Liver (tissue), 9 donors: ENCODE results near the gene STAB1. TPM values are rescaled to one million over a fixed set of nuclear protein-coding genes. Genes with fewer than 3 reads are reported as not detected.

Experiments used
- DNase-seq: peaks from one replicate; pipeline ENCODE4 v3.0.0-alpha.2; 2017; ENCODE audit warnings: low spot score
- H3K27ac ChIP-seq, 2 donors: one replicate each; pipeline ENCODE4 v1.7.0; 2013; ENCODE audit warnings: inconsistent platforms in 2 of 2, low read length in 2 of 2, control low read depth in 1 of 2, low read depth in 1 of 2, mild to moderate bottlenecking in 1 of 2
- H3K27me3 ChIP-seq, 4 donors: one replicate each; pipeline versions ENCODE4 v1.6.1 to v1.7.0; 2013; ENCODE audit warnings: low read length in 3 of 4, inconsistent platforms in 1 of 4, mild to moderate bottlenecking in 1 of 4, moderate library complexity in 1 of 4; ENCODE audit not compliant: control insufficient read depth in 4 of 4, insufficient read depth in 4 of 4
- H3K36me3 ChIP-seq, 4 donors: one replicate each; pipeline versions ENCODE4 v1.6.1 to v1.7.0; 2013; ENCODE audit warnings: low read length in 3 of 4, mild to moderate bottlenecking in 3 of 4, low read depth in 1 of 4, moderate library complexity in 1 of 4; ENCODE audit not compliant: control insufficient read depth in 4 of 4, insufficient read depth in 3 of 4
- H3K4me1 ChIP-seq, 4 donors: one replicate each; pipeline versions ENCODE4 v1.6.1 to v1.7.0; 2013; ENCODE audit warnings: low read length in 3 of 4, mild to moderate bottlenecking in 3 of 4, moderate library complexity in 1 of 4; ENCODE audit not compliant: control insufficient read depth in 4 of 4, insufficient read depth in 4 of 4
- H3K4me3 ChIP-seq, 3 donors: one replicate each; pipeline versions ENCODE4 v1.6.1 to v1.7.0; 2013; ENCODE audit warnings: low read length in 3 of 3, control low read depth in 1 of 3, low read depth in 1 of 3, mild to moderate bottlenecking in 1 of 3
- H3K9ac ChIP-seq, 2 donors: one replicate each; pipeline ENCODE4 v1.7.0; 2013; ENCODE audit warnings: low read length in 2 of 2, mild to moderate bottlenecking in 2 of 2, moderate library complexity in 2 of 2, control low read depth in 1 of 2, low read depth in 1 of 2
- H3K9me3 ChIP-seq, 4 donors: one replicate each; pipeline versions ENCODE4 v1.6.1 to v1.7.0; 2013; ENCODE audit warnings: low read length in 3 of 4; ENCODE audit not compliant: control insufficient read depth in 4 of 4
- ATF3 ChIP-seq: IDR thresholded peaks from 2 replicates; pipeline ENCODE4 v1.6.1; 2016; ENCODE audit warnings: antibody characterized with exemption
- CTCF ChIP-seq: fragments of 150-350 bp; IDR thresholded peaks from 2 replicates; pipeline ENCODE4 v1.5.1; 2017; ENCODE audit warnings: improper control_type of control experiment, low read depth, low read length; ENCODE audit not compliant: missing input control
- EGR1 ChIP-seq, 2 donors: IDR thresholded peaks; 2 replicates each; pipeline ENCODE4 v1.6.1; 2016 to 2018; ENCODE audit warnings: antibody characterized with exemption in 2 of 2, low read depth in 2 of 2
- FOXA1 ChIP-seq: IDR thresholded peaks from 2 replicates; pipeline ENCODE4 v1.6.1; 2016; ENCODE audit warnings: antibody characterized with exemption
- FOXA2 ChIP-seq: IDR thresholded peaks from 2 replicates; pipeline ENCODE4 v1.6.1; 2016; ENCODE audit warnings: antibody characterized with exemption
- GABPA ChIP-seq, 2 donors: IDR thresholded peaks in 1 of 2; conservative IDR thresholded peaks in 1 of 2; 2 replicates each; pipeline ENCODE4 v1.6.1; 2016; ENCODE audit warnings: antibody characterized with exemption in 2 of 2, mild to moderate bottlenecking in 1 of 2, moderate library complexity in 1 of 2
- HNF4A ChIP-seq, 2 donors: conservative IDR thresholded peaks; 2 replicates each; pipeline ENCODE4 v1.6.1; 2016; ENCODE audit warnings: antibody characterized with exemption in 2 of 2, mild to moderate bottlenecking in 2 of 2
- HNF4G ChIP-seq: IDR thresholded peaks from 2 replicates; pipeline ENCODE4 v1.6.1; 2016; ENCODE audit warnings: antibody characterized with exemption
- JUND ChIP-seq, 2 donors: IDR thresholded peaks; 2 replicates each; pipeline ENCODE4 v1.6.1; 2016; ENCODE audit warnings: antibody characterized with exemption in 2 of 2
- MAX ChIP-seq: IDR thresholded peaks from 2 replicates; pipeline ENCODE4 v1.6.1; 2016; ENCODE audit warnings: antibody characterized with exemption
- NR2F2 ChIP-seq: IDR thresholded peaks from 2 replicates; pipeline ENCODE4 v1.6.1; 2016; ENCODE audit warnings: antibody characterized with exemption
- RAD21 ChIP-seq, 2 donors: IDR thresholded peaks; 2 replicates each; pipeline ENCODE4 v1.6.1; 2016; ENCODE audit warnings: antibody characterized with exemption in 2 of 2, mild to moderate bottlenecking in 2 of 2
- REST ChIP-seq: IDR thresholded peaks from 2 replicates; pipeline ENCODE4 v1.6.1; 2016; ENCODE audit warnings: antibody characterized with exemption, mild to moderate bottlenecking
- RXRA ChIP-seq, 2 donors: IDR thresholded peaks; 2 replicates each; pipeline ENCODE4 v1.6.1; 2017 to 2018; ENCODE audit warnings: antibody characterized with exemption in 2 of 2, mild to moderate bottlenecking in 1 of 2
- SP1 ChIP-seq: IDR thresholded peaks from 2 replicates; pipeline ENCODE4 v1.6.1; 2018; ENCODE audit warnings: antibody characterized with exemption, mild to moderate bottlenecking
- TAF1 ChIP-seq: conservative IDR thresholded peaks from 2 replicates; pipeline ENCODE4 v1.6.1; 2016; ENCODE audit warnings: antibody characterized with exemption, mild to moderate bottlenecking
- YY1 ChIP-seq: IDR thresholded peaks from 2 replicates; pipeline ENCODE4 v1.6.1; 2016; ENCODE audit warnings: antibody characterized with exemption, mild to moderate bottlenecking
- ZBTB33 ChIP-seq: IDR thresholded peaks from 2 replicates; pipeline ENCODE4 v1.6.1; 2016; ENCODE audit warnings: antibody characterized with exemption
- WGBS: extraction: QIAGEN DNeasy Blood & Tissue Kit; methylation state at CpG from one replicate; pipeline ENCODE4 v1.1.7; 2013; 5-methylcytosine and 5-hydroxymethylcytosine counted together
- polyA plus RNA-seq, 2 donors: library from polyadenylated mRNA; stranded (reverse) in 1 of 2; unstranded in 1 of 2; fragments of 200-250 nt in 1 of 2; fragments of >200 nt in 1 of 2; fragmentation: Nextera tagmentation in 1 of 2; extraction: Ambion mirVana in 1 of 2; gene quantifications; one replicate each; pipeline versions ENCODE4 v1.2.1 to v1.2.3, GENCODE V29; 2013 to 2015
- total RNA-seq, 2 donors: library from RNA; depleted of rRNA; stranded (reverse); fragments of >200 nt; gene quantifications; one replicate each; pipeline ENCODE4 v1.2.3, GENCODE V29; 2014
- donor health status: healthy.
- donor health status: healthy.
- donor health status: healthy.
- donor health status: healthy.
- donor health status: healthy.

STAB1 gene
- total and polyA plus RNA-seq, 4 donors: 42.0 to 198 (median 71.5) TPM

- H3K27ac ChIP-seq: no peak overlapping the region
These were observed 63.3 kb downstream of the STAB1 start for GRCh38 chr3:52558436-52558835.

More at GRCh38 chr3:52558436-52558835, 63.3 kb downstream of the STAB1 start:
- Histone ChIP-seq H3K4me3 (no peak overlapping the region), H3K36me3 (peaks cover 12 to 46% (median 39%) of the 10 kb centered on the region in 4 donors), H3K4me1 (peaks cover 0 to 7% (median 0%) of the 10 kb centered on the region in 4 donors), H3K9ac (no peak overlapping the region), H3K9me3 (no peaks in the 10 kb centered on the region), H3K27me3 (no peaks in the 10 kb centered on the region)
- 97% methylated on average over 5 of the region's 5 CpGs for WGBS
- TF ChIP-seq SP1 (no peak), RAD21 (IDR thresholded peaks at IDR 0.05) (no peak), JUND (IDR thresholded peaks at IDR 0.05) (no peak), TAF1 (no peak), EGR1 (IDR thresholded peaks at IDR 0.05; ENCODE audit: low read depth in 2 of 2) (no peak), ATF3 (no peak), GABPA (IDR thresholded peaks at IDR 0.05 in 1 of 2, conservative IDR thresholded peaks at IDR 0.05 in 1 of 2) (no peak), CTCF (no peak), NR2F2 (no peak), ZBTB33 (no peak), HNF4G (no peak), FOXA1 (no peak), FOXA2 (no peak), MAX (no peak), YY1 (no peak), REST (no peak), RXRA (IDR thresholded peaks at IDR 0.05) (no peak), HNF4A (conservative IDR thresholded peaks at IDR 0.05) (no peak)
- no peak for DNase-seq
